BE2C (cell line): ENCODE data around the gene TET3.

Source experiments
- DNase-seq: peaks from one replicate; pipeline ENCODE4 v3.0.0-alpha.2; 2020
- H3K27me3 ChIP-seq: fragments of 250-450 bp; sonication (Bioruptor Pico); 2 replicates; pipeline ENCODE4 v1.5.1; 2020; ENCODE audit warnings: mild to moderate bottlenecking
- H3K36me3 ChIP-seq: fragments of 250-450 bp; sonication (Bioruptor Pico); 2 replicates; pipeline ENCODE4 v1.5.1; 2020; ENCODE audit warnings: mild to moderate bottlenecking
- H3K4me1 ChIP-seq: fragments of 250-450 bp; sonication (Bioruptor Pico); 2 replicates; pipeline ENCODE4 v1.5.1; 2020
- H3K4me3 ChIP-seq: 2 replicates; pipeline ENCODE4 v1.5.1; 2011; ENCODE audit warnings: low read depth, low read length
- H3K9me3 ChIP-seq: fragments of 250-450 bp; sonication (Bioruptor Pico); 2 replicates; pipeline ENCODE4 v1.5.1; 2020
- TF ChIP-seq, protein P1 (sequence below): IDR thresholded peaks from 2 replicates; pipeline ENCODE4 v1.5.1; 2012; ENCODE audit warnings: mild to moderate bottlenecking, low read depth, low read length

The TET3 gene

DNA sequence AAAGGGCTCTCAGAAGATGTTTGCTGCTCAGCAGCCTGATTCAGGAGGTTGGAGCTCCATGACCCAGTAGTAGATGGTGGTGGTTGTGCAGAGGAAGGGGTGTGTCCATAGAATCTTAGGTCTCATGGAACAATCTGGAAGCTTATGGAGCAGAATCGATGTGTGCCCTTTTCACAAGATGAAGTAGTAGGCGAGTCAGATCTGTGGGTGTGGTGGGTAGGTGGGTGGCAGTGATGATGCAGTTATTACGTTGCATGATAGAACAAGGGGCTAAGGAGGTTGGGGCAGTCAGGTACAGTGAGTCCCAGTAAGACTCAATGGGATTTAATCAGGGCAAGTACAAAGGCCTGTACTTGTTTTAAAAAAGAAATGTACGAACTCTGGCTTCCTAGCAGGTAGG is 9.1 kb downstream of the TET3 start:
- no peak overlapping the region for H3K4me3 ChIP-seq
- DNase-seq: no peak
- no peaks in the 10 kb centered on the region for H3K27me3 ChIP-seq
- peaks cover 10% of the 10 kb centered on the region for H3K36me3 ChIP-seq
- TF ChIP-seq, protein P1, sequence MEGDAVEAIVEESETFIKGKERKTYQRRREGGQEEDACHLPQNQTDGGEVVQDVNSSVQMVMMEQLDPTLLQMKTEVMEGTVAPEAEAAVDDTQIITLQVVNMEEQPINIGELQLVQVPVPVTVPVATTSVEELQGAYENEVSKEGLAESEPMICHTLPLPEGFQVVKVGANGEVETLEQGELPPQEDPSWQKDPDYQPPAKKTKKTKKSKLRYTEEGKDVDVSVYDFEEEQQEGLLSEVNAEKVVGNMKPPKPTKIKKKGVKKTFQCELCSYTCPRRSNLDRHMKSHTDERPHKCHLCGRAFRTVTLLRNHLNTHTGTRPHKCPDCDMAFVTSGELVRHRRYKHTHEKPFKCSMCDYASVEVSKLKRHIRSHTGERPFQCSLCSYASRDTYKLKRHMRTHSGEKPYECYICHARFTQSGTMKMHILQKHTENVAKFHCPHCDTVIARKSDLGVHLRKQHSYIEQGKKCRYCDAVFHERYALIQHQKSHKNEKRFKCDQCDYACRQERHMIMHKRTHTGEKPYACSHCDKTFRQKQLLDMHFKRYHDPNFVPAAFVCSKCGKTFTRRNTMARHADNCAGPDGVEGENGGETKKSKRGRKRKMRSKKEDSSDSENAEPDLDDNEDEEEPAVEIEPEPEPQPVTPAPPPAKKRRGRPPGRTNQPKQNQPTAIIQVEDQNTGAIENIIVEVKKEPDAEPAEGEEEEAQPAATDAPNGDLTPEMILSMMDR: no peak
- no peaks in the 10 kb centered on the region for H3K9me3 ChIP-seq
- no peaks in the 10 kb centered on the region for H3K4me1 ChIP-seq

DNA sequence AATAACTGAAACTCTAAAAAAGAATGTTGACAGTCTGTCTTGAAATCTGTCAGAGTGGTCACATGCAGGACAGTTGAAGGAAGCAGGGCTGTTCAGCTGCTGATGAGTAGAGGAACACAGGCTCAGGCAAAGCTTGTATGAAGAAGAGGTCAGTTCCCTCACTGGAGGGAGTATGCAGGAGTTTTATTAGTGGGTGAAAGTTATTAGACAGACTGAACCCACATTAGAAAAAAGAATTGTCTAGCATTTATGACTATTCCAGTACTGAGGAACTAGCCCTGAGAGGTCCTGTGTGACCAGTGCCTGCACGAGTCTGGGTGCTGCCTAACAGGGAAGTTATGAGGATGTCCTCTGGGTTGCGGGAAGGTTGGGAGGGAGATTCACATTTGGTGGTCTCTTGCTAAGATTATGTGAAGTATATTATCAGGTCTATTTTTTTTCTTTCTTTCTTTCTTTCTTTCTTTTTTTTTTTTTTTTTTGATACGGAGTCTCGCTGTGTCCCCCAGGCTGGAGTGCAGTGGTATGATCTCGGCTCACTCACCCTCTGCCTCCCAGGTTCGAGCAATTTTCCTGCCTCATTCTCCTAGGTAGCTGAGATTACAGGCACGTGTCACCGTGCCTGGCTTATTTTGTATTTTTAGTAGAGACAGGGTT is 9.6 kb downstream of the TET3 start:
- TF ChIP-seq, protein P1: no peak
- DNase-seq: no peak
- no peaks in the 10 kb centered on the region for H3K27me3 ChIP-seq
- H3K4me1 ChIP-seq: no peaks in the 10 kb centered on the region
- peaks cover 10% of the 10 kb centered on the region for H3K36me3 ChIP-seq
- no peak overlapping the region for H3K4me3 ChIP-seq
- H3K9me3 ChIP-seq: no peaks in the 10 kb centered on the region

DNA sequence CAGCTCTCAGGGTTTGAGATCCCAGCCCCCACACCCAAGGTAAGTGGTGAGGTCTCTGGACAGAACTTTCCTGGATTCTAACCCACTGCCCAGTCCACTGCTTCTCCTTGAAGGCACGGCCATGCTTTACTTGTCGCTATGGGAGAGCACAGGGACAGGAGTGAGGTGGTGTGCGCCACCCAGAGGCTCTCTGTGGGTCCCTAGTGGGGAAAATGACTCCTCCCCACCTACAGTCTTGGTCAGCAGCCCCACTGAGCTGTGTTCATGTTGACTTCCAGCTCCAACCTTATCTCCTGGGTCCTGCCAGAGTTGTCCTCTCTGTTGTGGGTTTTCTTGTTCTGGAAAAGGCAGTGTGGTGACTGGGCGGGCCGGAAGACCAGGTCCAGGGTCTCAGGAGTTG is 11.1 kb downstream of the TET3 start:
- H3K27me3 ChIP-seq: no peaks in the 10 kb centered on the region
- no peaks in the 10 kb centered on the region for H3K36me3 ChIP-seq
- DNase-seq: no peak
- no peaks in the 10 kb centered on the region for H3K9me3 ChIP-seq
- H3K4me1 ChIP-seq: no peaks in the 10 kb centered on the region
- TF ChIP-seq, protein P1: 0 out of 2 replicates have a peak, but pooled peaks have one; percentile 9
- no peak overlapping the region for H3K4me3 ChIP-seq

DNA sequence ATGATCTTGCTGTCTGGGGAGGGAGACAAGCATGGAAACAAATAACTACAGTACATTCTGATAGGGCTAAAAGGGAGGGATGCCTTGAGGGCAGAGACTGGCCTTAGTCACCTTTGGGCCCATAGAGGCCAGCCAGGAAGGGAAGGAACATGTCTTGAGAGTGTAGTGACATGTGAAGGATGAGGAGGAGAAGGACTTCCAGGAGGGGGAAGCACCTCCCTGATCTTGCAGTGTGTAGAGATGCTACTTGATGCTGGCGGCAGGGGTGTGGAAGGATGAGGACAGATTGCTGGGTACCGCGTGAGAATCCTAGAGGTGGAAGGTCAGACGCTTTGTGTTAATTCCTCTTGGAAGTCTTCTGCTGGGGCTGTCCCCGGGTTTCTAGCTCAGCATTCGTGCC is 13.1 kb downstream of the TET3 start:
- Histone ChIP-seq H3K4me3 (no peak overlapping the region), H3K4me1 (peaks cover 3% of the 10 kb centered on the region; the same call in 1 of the 2 replicates), H3K9me3 (no peaks in the 10 kb centered on the region), H3K36me3 (no peaks in the 10 kb centered on the region), H3K27me3 (no peaks in the 10 kb centered on the region)
- TF ChIP-seq, protein P1: no peak
- DNase-seq: no peak

DNA sequence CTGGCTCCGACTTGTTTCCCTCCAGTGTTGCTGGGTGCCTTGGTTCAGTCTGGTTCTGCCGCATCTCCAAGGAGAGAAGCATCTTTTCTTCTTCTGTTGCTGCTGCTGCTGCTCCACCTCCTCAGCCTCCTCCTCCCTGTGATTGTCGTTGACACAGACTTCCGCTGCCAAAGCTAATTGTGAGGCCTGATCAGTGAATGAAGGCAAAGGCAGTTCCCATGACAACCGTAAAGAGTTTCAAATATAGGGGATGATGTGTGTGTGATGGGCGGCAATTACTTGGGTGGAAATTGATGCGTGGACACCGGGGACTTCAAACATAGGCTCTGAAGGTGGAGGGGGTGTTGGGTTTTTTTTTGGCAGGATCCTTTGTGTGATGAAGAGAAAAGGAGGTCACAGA is 13.7 kb downstream of the TET3 start:
- no peak for DNase-seq
- Histone ChIP-seq H3K4me3 (no peak overlapping the region), H3K9me3 (no peaks in the 10 kb centered on the region), H3K36me3 (no peaks in the 10 kb centered on the region), H3K27me3 (no peaks in the 10 kb centered on the region), H3K4me1 (peaks cover 3% of the 10 kb centered on the region; the same call in 1 of the 2 replicates)
- TF ChIP-seq, protein P1: no peak

DNA sequence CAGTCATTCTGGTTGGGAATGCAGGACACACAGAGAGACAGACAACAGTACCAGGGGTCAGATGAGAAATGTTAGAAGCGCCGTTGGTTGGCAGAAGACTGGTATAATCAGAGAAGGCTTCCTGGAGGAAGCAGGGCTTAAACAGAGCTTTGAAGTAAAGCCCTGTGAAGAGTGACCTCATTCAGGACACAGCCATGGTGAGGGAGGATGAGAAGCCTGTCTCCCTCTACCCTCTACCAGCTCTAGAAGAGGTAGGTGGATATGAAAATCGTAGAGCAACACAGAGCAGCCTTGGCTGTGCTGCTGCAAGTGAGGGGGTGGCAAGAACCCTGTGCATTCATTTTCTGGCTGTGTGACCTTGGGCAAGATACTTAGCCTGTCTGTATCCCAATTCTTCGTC is 14.2 kb downstream of the TET3 start:
- H3K27me3 ChIP-seq: no peaks in the 10 kb centered on the region
- H3K36me3 ChIP-seq: no peaks in the 10 kb centered on the region

More for the DNA sequence above, 14.2 kb downstream of the TET3 start:
- H3K4me3 ChIP-seq: no peak overlapping the region
- DNase-seq: no peak
- H3K4me1 ChIP-seq: peaks cover 5% of the 10 kb centered on the region
- TF ChIP-seq, protein P1: no peak
- H3K9me3 ChIP-seq: no peaks in the 10 kb centered on the region
